K562 treated with DMSO at 1 percent for 4 hours (cell line): ENCODE measurements around the gene VSTM2L. TPM values are rescaled to one million over a fixed set of nuclear protein-coding genes. Genes with fewer than 3 reads are reported as not detected.

Experiments used
- total RNA-seq: library from RNA; unstranded; fragments of 300-600 nt; gene quantifications from 2 replicates; pipeline ENCODE4 v1.2.3, GENCODE V29; 2022; ENCODE audit not compliant: insufficient read depth

The VSTM2L gene, protein sequence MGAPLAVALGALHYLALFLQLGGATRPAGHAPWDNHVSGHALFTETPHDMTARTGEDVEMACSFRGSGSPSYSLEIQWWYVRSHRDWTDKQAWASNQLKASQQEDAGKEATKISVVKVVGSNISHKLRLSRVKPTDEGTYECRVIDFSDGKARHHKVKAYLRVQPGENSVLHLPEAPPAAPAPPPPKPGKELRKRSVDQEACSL
- total RNA-seq = not detected in 2 replicates

GRCh38 chr20:37902504-37903313, at the start of gene VSTM2L:
Gene VSTM2L, plus strand, starts transcription at chr20:37903127. Its CDS starts 224 bp downstream, at chr20:37903351.

Other genes with a start within 250 kb of the VSTM2L start
- 39.9 and 48.5 TPM in 2 replicates for gene CTNNBL1, start 209.1 kb upstream of the VSTM2L start, total RNA-seq
- gene TTI1, start 130.3 kb downstream of the VSTM2L start, total RNA-seq = 20.5 and 21.8 TPM in 2 replicates
- 12.8 and 16.1 TPM in 2 replicates for gene RPRD1B, start 130.6 kb downstream of the VSTM2L start, total RNA-seq